HG03280 (cell line): ENCODE data around the gene ANKS1B.
"Not testable (repeated sequence)": the region's sequence is repeated elsewhere in the genome, so short reads cannot be mapped to it uniquely, and the experiment has no call there.

ENCODE experiments used
- ATAC-seq: cut with Tn5 transposase; IDR thresholded peaks from one replicate; pipeline ENCODE4 v1.9.1; 2021; ENCODE audit warnings: mild to moderate bottlenecking, moderate library complexity; ENCODE audit not compliant: unreplicated experiment

ANKS1B gene

GRCh38 chr12:99709116-99709515, 275.6 kb downstream of the ANKS1B start:
- ATAC-seq, result no peak

DNA sequence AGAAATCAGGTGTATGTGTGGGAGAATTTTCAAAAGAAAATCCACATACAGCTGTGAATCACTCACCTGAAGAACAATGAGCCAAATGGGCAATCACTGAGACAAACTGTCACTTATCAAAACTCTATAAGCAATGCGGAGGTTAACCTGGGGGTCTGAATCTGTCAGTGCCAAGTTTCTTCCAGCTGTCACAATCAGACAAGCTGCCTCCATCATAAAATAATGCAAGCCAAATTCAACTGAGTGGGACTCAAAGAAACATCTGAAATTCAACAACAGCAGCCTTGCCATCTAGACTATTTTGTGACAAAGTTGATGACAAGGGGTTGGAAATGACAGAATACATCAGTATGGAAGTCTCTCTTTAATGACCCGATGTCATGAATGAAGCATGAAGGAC, 276.9 kb downstream of the ANKS1B start:
- no peak for ATAC-seq

DNA sequence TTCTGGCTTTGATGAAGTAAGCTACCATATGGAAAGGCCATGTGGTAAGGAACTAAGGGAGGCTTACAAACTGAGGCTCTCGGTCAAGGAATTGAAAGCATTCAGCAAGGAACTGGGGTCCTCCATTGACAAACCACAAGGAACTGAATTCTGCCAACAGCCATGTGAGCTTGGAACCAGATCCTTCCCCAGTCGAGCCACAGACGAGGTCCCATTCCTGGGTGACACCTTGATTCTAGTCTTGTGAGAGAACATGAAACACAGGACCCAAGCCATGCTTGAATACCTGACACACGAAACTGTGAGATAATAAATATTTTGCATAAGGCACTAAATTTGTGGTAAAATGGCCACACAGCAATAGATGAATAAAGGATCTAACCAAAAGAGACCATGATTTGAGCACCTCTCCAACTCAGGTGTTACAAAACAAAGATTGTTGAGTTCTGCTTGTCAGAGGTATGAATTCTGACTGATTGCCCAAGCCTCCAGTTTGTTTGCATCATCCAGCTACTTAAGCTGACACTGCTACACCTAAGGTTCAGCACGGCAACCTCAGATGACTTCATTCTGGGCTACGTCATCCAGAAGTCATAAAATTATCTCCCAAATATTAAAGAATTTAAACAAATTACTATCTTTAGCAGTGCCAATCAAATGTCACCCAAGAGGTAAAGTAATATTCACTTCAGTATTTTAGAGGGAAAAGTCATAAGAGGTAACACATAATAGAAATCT, 277.8 kb downstream of the ANKS1B start:
- no peak for ATAC-seq

DNA sequence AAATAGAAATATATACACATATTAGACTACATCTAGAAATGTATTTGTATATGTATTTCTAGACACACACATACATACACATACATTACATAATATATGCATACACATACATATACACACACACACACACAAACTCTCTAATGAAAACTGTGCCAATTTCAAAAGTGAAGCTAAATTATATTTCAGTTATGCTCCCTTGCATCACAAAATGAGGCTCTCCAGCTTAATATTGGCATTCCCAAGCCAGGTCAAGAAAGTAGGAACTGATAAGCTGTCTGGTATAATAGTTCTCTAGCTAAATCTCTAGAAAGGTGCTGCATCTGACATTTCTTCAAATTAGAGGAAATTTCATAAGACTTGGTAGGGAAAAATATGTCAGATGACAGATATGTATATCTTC, 280.3 kb downstream of the ANKS1B start:
- no peak for ATAC-seq

GRCh38 chr12:99704036-99704435, 280.7 kb downstream of the ANKS1B start:
- ATAC-seq, result no peak

GRCh38 chr12:99700032-99700431, 284.7 kb downstream of the ANKS1B start:
- no peak for ATAC-seq

- ATAC-seq, result no peak
Measured at GRCh38 chr12:99695050-99695449, 289.7 kb downstream of the ANKS1B start.

GRCh38 chr12:99686142-99686541, 298.6 kb downstream of the ANKS1B start:
- no peak for ATAC-seq

DNA sequence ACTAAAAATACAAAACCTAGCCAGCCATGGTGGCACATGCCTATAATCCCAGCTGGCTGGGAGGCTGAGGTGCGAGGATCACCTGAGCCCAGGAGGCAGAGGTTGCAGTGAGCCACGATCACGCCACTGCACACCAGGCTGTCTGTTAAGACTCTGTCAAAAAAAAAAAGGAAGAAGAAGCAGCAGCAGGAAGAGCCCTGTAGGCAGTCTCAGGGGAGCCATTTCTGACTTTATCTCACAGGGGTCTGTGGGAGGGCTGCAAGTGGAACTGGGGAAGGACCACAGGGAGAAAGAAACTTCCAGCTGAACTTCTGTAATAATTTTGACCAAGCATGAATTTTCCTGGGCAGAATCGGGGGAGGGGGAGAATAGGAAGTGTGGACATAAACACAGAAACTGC, 304.5 kb downstream of the ANKS1B start:
- no peak for ATAC-seq

DNA sequence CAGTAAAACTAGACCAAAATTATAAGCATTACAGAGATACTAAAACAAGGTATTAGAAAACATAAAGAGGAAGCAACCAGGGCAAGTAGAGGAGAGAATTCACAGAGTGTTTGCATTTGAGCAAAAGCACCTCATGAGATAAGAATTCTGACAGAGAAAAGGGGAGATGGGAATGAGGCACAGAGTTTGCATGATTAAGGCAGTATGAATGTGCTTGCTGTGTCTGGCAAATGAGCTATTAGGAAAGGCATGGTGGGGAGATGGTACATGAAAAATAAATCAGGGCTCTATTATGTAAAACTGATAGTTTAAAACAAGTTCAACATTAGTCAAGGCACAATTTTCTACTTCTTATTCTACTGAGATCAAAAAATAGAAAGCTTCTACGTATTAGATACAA, 314.1 kb downstream of the ANKS1B start:
- ATAC-seq, result no peak

GRCh38 chr12:99658671-99659349, 325.9 kb downstream of the ANKS1B start:
- no peak for ATAC-seq

DNA sequence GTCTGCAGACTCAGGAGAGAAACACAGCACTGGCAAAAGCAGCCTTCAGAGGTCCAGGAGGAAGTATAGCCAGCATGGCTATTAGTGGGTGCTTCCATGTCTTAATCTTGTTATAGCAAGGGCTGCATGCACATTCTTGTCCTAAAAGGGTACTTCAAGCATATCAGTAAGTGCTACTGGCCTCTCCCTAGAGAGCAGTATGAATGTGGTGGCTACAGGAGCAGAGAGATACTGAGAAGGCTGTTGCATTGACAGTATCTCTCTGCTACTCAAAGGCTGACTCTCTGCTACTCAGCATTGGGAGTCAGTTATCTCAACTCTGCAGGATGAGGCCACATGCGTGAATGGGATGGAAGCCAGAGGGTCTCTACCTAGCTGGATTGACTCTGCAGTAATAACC, 335.2 kb downstream of the ANKS1B start:
- ATAC-seq, result no peak

DNA sequence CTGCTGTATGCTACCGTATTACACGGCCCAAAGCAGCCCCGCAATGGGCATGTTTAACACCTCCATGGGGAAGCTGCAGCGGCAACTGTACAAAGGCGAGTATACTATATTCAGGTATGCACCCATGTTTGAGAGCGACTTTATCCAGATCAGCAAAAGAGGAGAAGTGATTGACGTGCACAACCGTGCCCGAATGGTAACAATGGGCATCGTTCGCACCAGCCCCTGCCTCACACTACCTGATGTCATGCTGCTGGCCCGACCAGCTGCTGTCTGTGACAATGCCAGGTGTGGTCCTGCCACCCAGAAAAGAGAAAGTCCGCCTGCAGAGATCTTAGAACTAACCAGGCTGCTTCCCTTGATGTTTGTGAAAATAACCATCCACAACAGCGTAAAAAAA, 336.6 kb downstream of the ANKS1B start:
- ATAC-seq, result no peak

DNA sequence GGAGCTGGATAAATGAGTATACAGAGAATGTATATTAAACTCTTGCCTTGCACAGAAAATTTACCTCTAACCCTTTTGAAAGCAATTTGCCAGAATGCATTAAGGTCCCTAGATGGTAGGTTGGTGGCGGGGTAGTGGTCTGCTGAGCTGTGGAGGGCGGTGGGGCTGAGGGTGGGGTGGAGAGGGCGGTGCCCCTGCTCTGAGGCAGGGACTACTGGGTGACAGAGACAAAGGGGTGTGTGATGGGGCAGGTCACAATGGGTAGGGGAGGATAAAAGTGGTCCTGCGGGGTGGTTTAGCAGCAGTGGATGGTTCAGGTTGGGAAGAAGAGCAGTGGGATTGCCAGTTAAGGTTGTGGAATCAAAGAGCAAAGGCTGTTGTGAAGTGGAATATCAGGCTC, 337.3 kb downstream of the ANKS1B start, which contains the start of gene GARIN6:
Gene GARIN6, plus strand, starts transcription at position 301 of the 400 bp plus-strand sequence. CDS start 422 bp downstream, outside the sequence.
- no peak for ATAC-seq

DNA sequence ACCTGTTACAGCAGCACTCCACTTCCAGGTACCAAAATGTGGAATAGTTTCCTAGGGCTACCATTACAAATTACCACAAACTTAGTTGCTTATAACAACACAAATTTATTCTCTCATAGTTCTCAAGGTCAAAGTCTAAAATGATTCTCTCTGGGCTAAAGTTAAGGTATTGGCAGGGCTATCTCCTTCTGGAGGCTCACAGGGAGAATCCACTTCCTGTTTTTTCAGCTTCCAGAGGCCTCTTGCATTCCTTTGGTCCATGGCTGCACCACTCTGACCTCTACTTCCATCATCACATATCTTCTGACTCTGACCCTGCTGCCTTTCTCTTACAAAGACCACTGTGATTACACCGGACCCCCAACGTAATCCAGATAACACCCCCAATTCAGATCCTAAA, 340.1 kb downstream of the ANKS1B start:
- no peak for ATAC-seq

DNA sequence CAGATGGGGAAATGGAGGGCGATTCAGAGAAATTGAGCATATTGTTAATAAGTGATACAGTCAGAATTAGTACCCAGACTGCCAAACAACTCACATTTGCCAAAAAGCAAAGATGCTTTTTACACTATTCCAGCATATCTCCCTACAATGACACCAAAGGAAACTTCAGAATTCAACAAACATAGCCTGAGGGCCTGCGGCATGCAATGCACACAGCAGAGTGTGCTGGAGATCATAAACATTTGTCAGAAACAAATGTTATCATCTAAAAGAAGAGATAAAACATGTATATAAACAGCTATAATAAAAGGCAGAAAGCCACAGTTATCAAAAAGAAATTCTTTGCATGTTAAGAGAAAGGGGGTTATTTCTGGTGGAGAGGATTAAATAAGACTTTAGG, 357.3 kb downstream of the ANKS1B start:
- ATAC-seq, result no peak

DNA sequence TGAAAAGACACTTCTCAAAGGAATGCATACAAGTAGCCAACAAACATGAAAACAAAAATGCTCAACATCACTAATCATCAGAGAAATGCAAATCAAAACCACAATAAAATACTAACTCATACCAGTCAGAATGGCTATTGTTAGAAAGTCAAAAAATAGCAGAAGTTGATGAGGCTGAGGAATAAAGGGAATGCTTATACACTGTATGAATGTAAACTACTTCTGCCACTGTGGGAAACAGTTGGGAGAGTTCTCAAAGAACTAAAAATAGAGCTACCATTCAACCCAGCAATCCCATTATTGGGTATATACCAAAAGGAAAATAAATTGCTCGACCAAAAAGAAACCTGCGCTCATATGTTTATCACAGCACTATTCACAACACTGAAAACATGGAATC, 360.1 kb downstream of the ANKS1B start:
- not testable (repeated sequence) for ATAC-seq

GRCh38 chr12:99620159-99620479, 364.6 kb downstream of the ANKS1B start:
- no peak for ATAC-seq

DNA sequence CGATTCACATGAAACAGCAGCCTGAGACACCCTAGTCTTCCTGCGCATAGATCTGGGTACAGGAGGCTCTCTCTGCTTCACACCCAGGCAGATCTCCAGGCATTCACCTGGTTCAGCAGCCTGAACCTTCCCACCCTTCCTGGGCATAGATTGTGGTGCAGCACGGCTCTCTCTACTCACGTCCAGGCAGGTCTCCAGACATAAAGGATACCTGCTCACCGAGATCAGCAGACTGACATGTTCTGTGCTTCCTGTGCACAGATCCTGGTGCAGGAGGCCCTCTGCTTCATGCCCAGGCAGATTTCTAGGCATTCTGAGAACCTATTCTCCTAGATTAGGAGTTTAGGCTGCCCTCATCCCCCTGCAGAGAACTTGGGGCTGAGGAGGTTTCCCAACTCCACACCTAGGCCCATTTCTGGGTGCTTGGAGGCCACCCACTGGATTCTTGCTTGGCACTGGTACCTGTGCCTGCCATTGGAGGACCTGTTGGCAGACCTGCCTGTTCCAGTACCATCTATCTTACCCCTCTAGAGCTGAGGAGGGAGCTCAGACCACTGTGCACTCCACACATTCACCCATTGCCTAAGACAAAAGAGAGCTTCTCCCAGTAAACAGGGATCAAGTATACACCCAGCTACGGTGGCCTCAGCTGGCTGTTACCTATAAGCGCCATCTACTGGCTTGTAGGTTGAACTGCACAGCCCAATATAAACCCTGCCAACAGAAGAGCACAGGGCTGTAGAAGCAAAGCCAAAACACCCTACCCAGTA, 365.2 kb downstream of the ANKS1B start:
- peak; percentile 90 for ATAC-seq

GRCh38 chr12:99618657-99619056, 366.1 kb downstream of the ANKS1B start:
- ATAC-seq, result no peak

GRCh38 chr12:99611599-99611998, 373.1 kb downstream of the ANKS1B start:
- no peak for ATAC-seq

DNA sequence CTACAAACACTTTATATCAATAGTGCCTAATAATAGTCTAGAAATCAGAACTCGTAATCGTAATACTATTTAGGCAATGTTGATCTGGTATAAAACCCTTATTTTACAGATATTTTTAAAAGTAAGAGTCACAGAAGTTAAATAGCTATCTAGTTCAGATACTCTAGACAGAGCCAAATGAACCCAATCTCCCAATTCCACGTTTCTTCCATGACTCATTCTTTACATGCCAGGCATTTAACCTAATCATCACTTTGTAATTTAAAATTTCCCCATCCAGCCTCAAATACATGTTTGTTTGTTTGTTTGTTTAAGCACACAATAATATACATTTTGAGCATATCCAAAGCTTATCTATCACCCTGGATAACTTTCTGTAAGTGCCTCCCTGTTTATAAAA, 373.6 kb downstream of the ANKS1B start:
- ATAC-seq, result no peak
